Astrocyte (in vitro differentiated cells and primary cell): ENCODE data around the gene RRBP1. TPM values are rescaled to one million over a fixed set of nuclear protein-coding genes. Genes with fewer than 3 reads are reported as not detected.

Source experiments
- DNase-seq: peaks from one replicate; pipeline ENCODE4 v3.0.0-alpha.2; 2010; ENCODE audit warnings: low read depth
- FAIRE-seq: peaks from 2 replicates; lab custom pipeline; 2011; peaks lifted over from hg19 to GRCh38; lab: Jason Lieb, UNC
- H2AFZ ChIP-seq: 2 replicates; pipeline ENCODE4 v1.6.0; 2012; ENCODE audit warnings: low read depth, low read length, inconsistent platforms
- H3K27ac ChIP-seq: 2 replicates; pipeline ENCODE4 v1.5.1; 2011; ENCODE audit warnings: low read depth, low read length, inconsistent platforms
- H3K27me3 ChIP-seq: 2 replicates; pipeline ENCODE4 v1.6.0; 2011; ENCODE audit warnings: low read length, inconsistent platforms; ENCODE audit not compliant: insufficient read depth
- H3K36me3 ChIP-seq: 2 replicates; pipeline ENCODE4 v1.5.1; 2011; ENCODE audit warnings: low read length, inconsistent platforms; ENCODE audit not compliant: insufficient read depth
- H3K4me1 ChIP-seq: 2 replicates; pipeline ENCODE4 v1.5.1; 2011; ENCODE audit warnings: low read length, inconsistent platforms; ENCODE audit not compliant: insufficient read depth
- H3K4me2 ChIP-seq: 2 replicates; pipeline ENCODE4 v1.6.0; 2012; ENCODE audit warnings: low read length, inconsistent platforms
- H3K4me3 ChIP-seq: 2 replicates; pipeline ENCODE4 v1.5.1; 2011; ENCODE audit warnings: low read depth, mild to moderate bottlenecking, low read length, inconsistent platforms; ENCODE audit not compliant: insufficient read depth
- H3K79me2 ChIP-seq: 2 replicates; pipeline ENCODE4 v1.6.0; 2012; ENCODE audit warnings: mild to moderate bottlenecking, low read length, inconsistent platforms; ENCODE audit not compliant: insufficient read depth
- H3K9ac ChIP-seq: 2 replicates; pipeline ENCODE4 v1.6.0; 2012; ENCODE audit warnings: mild to moderate bottlenecking, low read length, inconsistent platforms
- H3K9me3 ChIP-seq: 2 replicates; pipeline ENCODE4 v1.5.1; 2012; ENCODE audit warnings: low read depth, mild to moderate bottlenecking, low read length, inconsistent platforms; ENCODE audit not compliant: insufficient read depth
- H4K20me1 ChIP-seq: 2 replicates; pipeline ENCODE4 v1.6.0; 2012; ENCODE audit warnings: low read length, inconsistent platforms; ENCODE audit not compliant: insufficient read depth
- H3K27ac Mint-ChIP-seq: one replicate; pipeline ENCODE4 v1.8.0; 2021; ENCODE audit warnings: mild to moderate bottlenecking, mixed read lengths; ENCODE audit not compliant: unreplicated experiment
- H3K27me3 Mint-ChIP-seq: one replicate; pipeline ENCODE4 v1.8.0; 2021; ENCODE audit warnings: low read depth, mixed read lengths; ENCODE audit not compliant: unreplicated experiment
- H3K36me3 Mint-ChIP-seq: one replicate; pipeline ENCODE4 v1.8.0; 2021; ENCODE audit warnings: low read depth, mixed read lengths; ENCODE audit not compliant: unreplicated experiment
- H3K4me1 Mint-ChIP-seq: one replicate; pipeline ENCODE4 v1.8.0; 2021; ENCODE audit warnings: low read depth, mixed read lengths; ENCODE audit not compliant: unreplicated experiment
- H3K4me3 Mint-ChIP-seq: one replicate; pipeline ENCODE4 v1.8.0; 2021; ENCODE audit warnings: mild to moderate bottlenecking, moderate library complexity, mixed read lengths; ENCODE audit not compliant: unreplicated experiment
- H3K9me3 Mint-ChIP-seq: one replicate; pipeline ENCODE4 v1.8.0; 2021; ENCODE audit warnings: mild to moderate bottlenecking, mixed read lengths; ENCODE audit not compliant: unreplicated experiment
- CTCF ChIP-seq: IDR thresholded peaks from 2 replicates; pipeline ENCODE4 v1.5.1; 2011; ENCODE audit warnings: low read depth, mild to moderate bottlenecking, inconsistent platforms, low read length, moderate library complexity; ENCODE audit not compliant: insufficient read depth
- EZH2 ChIP-seq: IDR thresholded peaks from 2 replicates; pipeline ENCODE4 v1.6.1; 2012; ENCODE audit warnings: mild to moderate bottlenecking, low read length, inconsistent platforms; ENCODE audit not compliant: insufficient read depth
- total RNA-seq: library from RNA; stranded (reverse); gene quantifications from 2 replicates; pipeline ENCODE4 v1.2.1, GENCODE V29; 2021

RRBP1 gene
- total RNA-seq, 1 donor from 2014 or later = 347 TPM

DNA sequence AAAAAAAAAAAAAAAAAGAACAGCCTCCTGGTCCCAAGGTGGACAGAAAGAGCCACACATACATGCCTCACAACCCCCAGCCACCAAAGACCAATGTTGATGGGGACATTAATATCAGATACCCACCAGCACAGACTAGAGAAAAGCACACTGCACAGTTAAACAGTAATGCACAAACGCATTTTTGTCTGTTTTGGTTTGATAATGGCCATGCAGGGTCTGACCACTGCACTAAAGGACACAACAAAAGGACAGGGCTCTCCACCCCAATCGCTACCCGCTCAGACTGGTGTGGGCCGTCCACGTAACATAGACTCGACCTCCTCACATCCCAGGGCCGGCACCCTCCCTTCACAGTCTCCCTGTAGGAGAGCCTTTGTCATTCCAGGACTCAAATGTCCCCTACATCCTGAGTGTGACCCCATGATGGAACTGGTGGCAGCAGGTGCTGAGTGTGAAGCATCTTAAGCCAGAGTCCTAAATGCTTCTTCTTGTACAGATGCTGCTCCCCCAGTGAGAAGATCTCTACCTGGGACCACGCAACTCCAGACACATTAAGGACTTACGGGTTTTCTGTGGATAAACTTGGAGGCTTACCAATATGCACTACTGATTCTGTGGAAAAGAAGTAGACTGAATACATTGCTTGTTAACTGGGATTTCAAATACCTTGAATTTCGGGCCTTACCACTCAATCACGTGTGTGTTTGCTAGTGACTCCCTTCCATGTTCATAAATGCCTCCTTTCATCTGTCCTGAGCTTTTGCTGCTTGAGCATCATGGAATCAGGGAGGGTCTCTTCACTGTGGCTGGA, 28.0 kb downstream of the RRBP1 start:
- DNase-seq (no peak), FAIRE-seq (no peak)
- no peaks in the 10 kb centered on the region for H3K27me3 ChIP-seq
- Mint-ChIP-seq H3K9me3 (no peaks in the 10 kb centered on the region), H3K36me3 (peaks cover 38% of the 10 kb centered on the region), H3K27me3 (no peaks in the 10 kb centered on the region), H3K4me3 (no peak overlapping the region), H3K4me1 (peaks cover 39% of the 10 kb centered on the region), H3K27ac (peak overlapping the region; percentile 1)
- peaks cover 19% of the 10 kb centered on the region for H3K4me1 ChIP-seq
- no peak overlapping the region for H2AFZ ChIP-seq
- H3K9ac ChIP-seq = no peak overlapping the region
- peaks cover 97% of the 10 kb centered on the region for H4K20me1 ChIP-seq
- peaks cover 99% of the 10 kb centered on the region for H3K79me2 ChIP-seq
- no peaks in the 10 kb centered on the region for H3K9me3 ChIP-seq
- H3K27ac ChIP-seq = peak overlapping the region; percentile 15
- TF ChIP-seq CTCF (no peak), EZH2 (no peak)
- no peak overlapping the region for H3K4me3 ChIP-seq
- H3K36me3 ChIP-seq = peaks cover 38% of the 10 kb centered on the region
- no peak overlapping the region for H3K4me2 ChIP-seq

GRCh38 chr20:17652411-17652810, 29.6 kb downstream of the RRBP1 start:
- H3K9me3 ChIP-seq = no peaks in the 10 kb centered on the region
- no peak overlapping the region for H3K4me3 ChIP-seq
- H3K27ac Mint-ChIP-seq = peak overlapping the region; percentile 77
- peaks cover 19% of the 10 kb centered on the region for H3K4me1 ChIP-seq
- peaks cover 25% of the 10 kb centered on the region for H3K36me3 Mint-ChIP-seq
- H3K27me3 ChIP-seq = no peaks in the 10 kb centered on the region
- no peaks in the 10 kb centered on the region for H3K9me3 Mint-ChIP-seq
- no peak overlapping the region for H3K4me2 ChIP-seq
- H3K9ac ChIP-seq = no peak overlapping the region
- H3K79me2 ChIP-seq = peaks cover 99% of the 10 kb centered on the region
- H3K4me3 Mint-ChIP-seq = no peak overlapping the region
- H4K20me1 ChIP-seq = peaks cover 98% of the 10 kb centered on the region
- peaks cover 24% of the 10 kb centered on the region for H3K36me3 ChIP-seq
- H2AFZ ChIP-seq = no peak overlapping the region
- H3K27ac ChIP-seq = no peak overlapping the region
- FAIRE-seq (no peak), DNase-seq (no peak)
- H3K27me3 Mint-ChIP-seq = no peaks in the 10 kb centered on the region
- peaks cover 48% of the 10 kb centered on the region for H3K4me1 Mint-ChIP-seq
- TF ChIP-seq CTCF = no peak
- TF ChIP-seq EZH2 = no peak

- Histone ChIP-seq H3K4me3 (no peak overlapping the region), H3K9ac (no peak overlapping the region), H4K20me1 (peaks cover 98% of the 10 kb centered on the region), H3K9me3 (no peaks in the 10 kb centered on the region), H3K27me3 (no peaks in the 10 kb centered on the region), H3K79me2 (peaks cover 99% of the 10 kb centered on the region), H3K4me2 (no peak overlapping the region), H3K36me3 (peaks cover 22% of the 10 kb centered on the region), H3K27ac (no peak overlapping the region), H2AFZ (no peak overlapping the region), H3K4me1 (peaks cover 19% of the 10 kb centered on the region)
- no peak overlapping the region for H3K4me3 Mint-ChIP-seq
- TF ChIP-seq EZH2 (no peak), CTCF (no peak)
- no peak for FAIRE-seq
- H3K36me3 Mint-ChIP-seq = peaks cover 22% of the 10 kb centered on the region
- no peaks in the 10 kb centered on the region for H3K9me3 Mint-ChIP-seq
- no peak for DNase-seq
- H3K27ac Mint-ChIP-seq = peak overlapping the region; percentile 77
- no peaks in the 10 kb centered on the region for H3K27me3 Mint-ChIP-seq
- H3K4me1 Mint-ChIP-seq = peaks cover 48% of the 10 kb centered on the region
These were observed 30.2 kb downstream of the RRBP1 start for GRCh38 chr20:17651760-17652388.
